T-cell (primary cell): ENCODE measurements around the gene PTPRD. TPM values are rescaled to one million over a fixed set of nuclear protein-coding genes. Genes with fewer than 3 reads are reported as not detected.

Experiments
- ATAC-seq, 4 experiments: fragments of 200-7000 bp in 3 of 4; fragments of 150-1000 bp in 1 of 4; cut with Tn5 transposase; replicated peaks in 1 of 4; 1 replicate in 3 of 4; 2 replicates in 1 of 4; pipeline ENCODE4 v1.10.0; 2021; ENCODE audit warnings: moderate library complexity in 3 of 4, mild to moderate bottlenecking in 2 of 4, moderate number of reproducible peaks in 1 of 4
- CTCF ChIA-PET, 2 donors: fragments of 300-600 bp; sonication (Branson Sonifier 250); formaldehyde crosslinking; loops; one replicate each; lab custom pipeline; 2022; ENCODE audit warnings: antibody characterized with exemption in 2 of 2; lab: Charles Lee
- POLR2A ChIA-PET, 2 donors: fragments of 300-600 bp; sonication (Branson Sonifier 250); formaldehyde crosslinking; loops; one replicate each; lab custom pipeline; 2022; ENCODE audit warnings: antibody characterized with exemption in 2 of 2; lab: Charles Lee
- DNase-seq, 35 experiments: peaks; one replicate each; pipeline versions ENCODE4 v3.0.0 to v3.0.0-alpha.2; 2013 to 2023
- H3K27ac ChIP-seq: one replicate; pipeline ENCODE4 v1.5.1; 2013; ENCODE audit warnings: low read length
- H3K27me3 ChIP-seq, 2 experiments: replicated peaks in 1 of 2; 1 replicate in 1 of 2; 2 replicates in 1 of 2; pipeline versions ENCODE4 v1.6.1 to v1.7.0; 2013; ENCODE audit warnings: low read length in 1 of 2, mixed read lengths in 1 of 2; ENCODE audit not compliant: control insufficient read depth in 2 of 2, insufficient read depth in 2 of 2; ENCODE audit errors: extremely low read depth in 1 of 2
- H3K36me3 ChIP-seq, 2 donors: 1 replicate in 1 of 2; 2 replicates in 1 of 2; pipeline versions ENCODE4 v1.6.1 to v1.7.0; 2013; ENCODE audit warnings: low read length in 1 of 2; ENCODE audit not compliant: control insufficient read depth in 2 of 2, insufficient read depth in 1 of 2; ENCODE audit errors: extremely low read depth in 1 of 2
- H3K4me1 ChIP-seq, 2 experiments: 1 replicate in 1 of 2; 2 replicates in 1 of 2; pipeline versions ENCODE4 v1.6.1 to v1.7.0; 2013; ENCODE audit warnings: low read length in 2 of 2, mixed read lengths in 1 of 2; ENCODE audit not compliant: insufficient read depth in 2 of 2, control insufficient read depth in 1 of 2; ENCODE audit errors: extremely low read depth in 1 of 2
- H3K4me3 ChIP-seq, 2 donors: 1 replicate in 1 of 2; 2 replicates in 1 of 2; pipeline versions ENCODE4 v1.5.1 to v1.7.0; 2013; ENCODE audit warnings: mild to moderate bottlenecking in 2 of 2, low read length in 1 of 2, moderate library complexity in 1 of 2; ENCODE audit not compliant: control insufficient read depth in 1 of 2; ENCODE audit errors: extremely low read depth in 1 of 2
- H3K9me3 ChIP-seq: 2 replicates; pipeline ENCODE4 v1.7.0; 2013
- H3K27ac Mint-ChIP-seq, 2 donors: one replicate each; pipeline ENCODE4 v1.8.0; 2020 to 2021; ENCODE audit warnings: mild to moderate bottlenecking in 2 of 2, mixed read lengths in 2 of 2
- H3K27me3 Mint-ChIP-seq, 2 donors: one replicate each; pipeline ENCODE4 v1.8.0; 2021 to 2022; ENCODE audit warnings: mixed read lengths in 2 of 2
- H3K36me3 Mint-ChIP-seq: one replicate; pipeline ENCODE4 v1.8.0; 2021; ENCODE audit warnings: mixed read lengths
- H3K4me1 Mint-ChIP-seq, 3 donors: one replicate each; pipeline ENCODE4 v1.8.0; 2020 to 2022; ENCODE audit warnings: mixed read lengths in 3 of 3, mild to moderate bottlenecking in 1 of 3
- H3K4me3 Mint-ChIP-seq, 3 donors: one replicate each; pipeline ENCODE4 v1.8.0; 2020 to 2022; ENCODE audit warnings: mild to moderate bottlenecking in 3 of 3, mixed read lengths in 3 of 3, moderate library complexity in 3 of 3
- H3K9me3 Mint-ChIP-seq, 3 donors: one replicate each; pipeline ENCODE4 v1.8.0; 2020 to 2022; ENCODE audit warnings: mixed read lengths in 3 of 3
- WGBS: methylation state at CpG from one replicate; pipeline ENCODE4 v1.1.5; 2013; ENCODE audit warnings: missing lambda C conversion rate; ENCODE audit not compliant: insufficient coverage; 5-methylcytosine and 5-hydroxymethylcytosine counted together
- total RNA-seq, 35 experiments: library from RNA in 6 of 35; stranded (reverse) in 6 of 35; fragments of 120-200 nt in 1 of 35; gene quantifications; one replicate each; pipeline versions ENCODE4 v1.2.1 to v1.2.4 and lab custom pipeline; 2013 to 2026

Gene PTPRD
- total RNA-seq, 5 donors from 2014 or later (not counting 1 experiment from before 2014, with no cell fraction given), result 0.13 to 0.61 (median 0.38) TPM; not detected in 2

- Histone ChIP-seq H3K4me3 (no peak overlapping the region), H3K4me1 (no peaks in the 10 kb centered on the region), H3K27me3 (no peaks in the 10 kb centered on the region), H3K9me3 (no peaks in the 10 kb centered on the region), H3K27ac (no peak overlapping the region), H3K36me3 (no peaks in the 10 kb centered on the region)
- H3K27ac Mint-ChIP-seq, result no peak overlapping the region
- CTCF ChIA-PET, result no interaction called here
- peaks cover 0 to 1% of the 10 kb centered on the region in 2 donors for H3K27me3 Mint-ChIP-seq
- peaks cover 0 to 1% (median 0%) of the 10 kb centered on the region in 3 donors for H3K9me3 Mint-ChIP-seq
- no peak for ATAC-seq
- H3K36me3 Mint-ChIP-seq, result no peaks in the 10 kb centered on the region
- no peaks in the 10 kb centered on the region for H3K4me1 Mint-ChIP-seq
- POLR2A ChIA-PET, result no interaction called here
- DNase-seq, result no peak
- H3K4me3 Mint-ChIP-seq, result no peak overlapping the region
Observed at GRCh38 chr9:8844549-8844948, 1768.3 kb downstream of the PTPRD start.

- Histone ChIP-seq H3K4me3 (no peak overlapping the region), H3K27me3 (no peaks in the 10 kb centered on the region), H3K4me1 (no peaks in the 10 kb centered on the region), H3K9me3 (no peaks in the 10 kb centered on the region), H3K27ac (no peak overlapping the region), H3K36me3 (no peaks in the 10 kb centered on the region)
- Mint-ChIP-seq H3K4me1 (no peaks in the 10 kb centered on the region), H3K27ac (no peak overlapping the region), H3K9me3 (no peaks in the 10 kb centered on the region), H3K36me3 (no peaks in the 10 kb centered on the region), H3K27me3 (no peaks in the 10 kb centered on the region), H3K4me3 (no peak overlapping the region)
- DNase-seq (no peak), ATAC-seq (no peak)
- ChIA-PET CTCF (no interaction called here), POLR2A (no interaction called here)
- 83% methylated on average over 5 of the region's 5 CpGs for WGBS
Observed at GRCh38 chr9:8842402-8843193, 1770.2 kb downstream of the PTPRD start.

GRCh38 chr9:8838136-8838535 lies 1774.7 kb downstream of the PTPRD start:
- Histone ChIP-seq H3K9me3 (no peaks in the 10 kb centered on the region), H3K36me3 (no peaks in the 10 kb centered on the region), H3K27me3 (no peaks in the 10 kb centered on the region), H3K4me3 (no peak overlapping the region), H3K27ac (no peak overlapping the region), H3K4me1 (no peaks in the 10 kb centered on the region)
- H3K4me1 Mint-ChIP-seq, result no peaks in the 10 kb centered on the region
- no peak overlapping the region for H3K4me3 Mint-ChIP-seq
- DNase-seq (no peak), ATAC-seq (no peak)
- no CpG with 5 or more reads among the region's 3 CpGs for WGBS
- H3K27ac Mint-ChIP-seq, result no peak overlapping the region
- POLR2A ChIA-PET, result no interaction called here
- no peaks in the 10 kb centered on the region for H3K9me3 Mint-ChIP-seq
- CTCF ChIA-PET, result no interaction called here
- H3K36me3 Mint-ChIP-seq, result no peaks in the 10 kb centered on the region
- H3K27me3 Mint-ChIP-seq, result no peaks in the 10 kb centered on the region

GRCh38 chr9:8835291-8835690 lies 1777.5 kb downstream of the PTPRD start:
- H3K9me3 Mint-ChIP-seq, result no peaks in the 10 kb centered on the region
- no peak overlapping the region for H3K4me3 Mint-ChIP-seq
- Histone ChIP-seq H3K27me3 (no peaks in the 10 kb centered on the region), H3K36me3 (no peaks in the 10 kb centered on the region), H3K4me3 (no peak overlapping the region), H3K9me3 (no peaks in the 10 kb centered on the region), H3K27ac (no peak overlapping the region), H3K4me1 (no peaks in the 10 kb centered on the region)
- no peaks in the 10 kb centered on the region for H3K36me3 Mint-ChIP-seq
- ChIA-PET POLR2A (no interaction called here), CTCF (no interaction called here)
- 80% methylated on average over 2 of the region's 3 CpGs for WGBS
- no peaks in the 10 kb centered on the region for H3K27me3 Mint-ChIP-seq
- no peaks in the 10 kb centered on the region for H3K4me1 Mint-ChIP-seq
- ATAC-seq, result no peak
- H3K27ac Mint-ChIP-seq, result no peak overlapping the region
- DNase-seq, result no peak

GRCh38 chr9:8832955-8833354 lies 1779.8 kb downstream of the PTPRD start:
- H3K36me3 ChIP-seq, result no peaks in the 10 kb centered on the region
- DNase-seq, result no peak
- no peak overlapping the region for H3K27ac Mint-ChIP-seq
- no peaks in the 10 kb centered on the region for H3K9me3 ChIP-seq
- no peak for ATAC-seq
- H3K27ac ChIP-seq, result no peak overlapping the region
- no peaks in the 10 kb centered on the region for H3K27me3 ChIP-seq
- CTCF ChIA-PET, result no interaction called here
- POLR2A ChIA-PET, result interaction anchor here in 1 of 2 donors (0.7 kb wide), 1 partner anchor 448 kb away, joined by 4 read pairs; no protein-coding TSS in a partner anchor
- H3K4me3 ChIP-seq, result no peak overlapping the region
- H3K27me3 Mint-ChIP-seq, result no peaks in the 10 kb centered on the region
- H3K36me3 Mint-ChIP-seq, result no peaks in the 10 kb centered on the region
- no peaks in the 10 kb centered on the region for H3K4me1 Mint-ChIP-seq
- H3K4me3 Mint-ChIP-seq, result no peak overlapping the region
- H3K4me1 ChIP-seq, result no peaks in the 10 kb centered on the region
- WGBS, result 100% methylated on average over 1 of the region's 1 CpG
- H3K9me3 Mint-ChIP-seq, result no peaks in the 10 kb centered on the region

- H3K27ac ChIP-seq, result no peak overlapping the region
- no peaks in the 10 kb centered on the region for H3K36me3 ChIP-seq
- DNase-seq (no peak), ATAC-seq (no peak)
- H3K27me3 ChIP-seq, result no peaks in the 10 kb centered on the region
- Mint-ChIP-seq H3K4me1 (no peaks in the 10 kb centered on the region), H3K4me3 (no peak overlapping the region), H3K36me3 (no peaks in the 10 kb centered on the region), H3K27me3 (no peaks in the 10 kb centered on the region), H3K9me3 (no peaks in the 10 kb centered on the region), H3K27ac (no peak overlapping the region)
- POLR2A ChIA-PET, result no interaction called here
- no peak overlapping the region for H3K4me3 ChIP-seq
- CTCF ChIA-PET, result no interaction called here
- no peaks in the 10 kb centered on the region for H3K9me3 ChIP-seq
- H3K4me1 ChIP-seq, result no peaks in the 10 kb centered on the region
- WGBS, result no CpG with 5 or more reads among the region's 1 CpG
Observed at GRCh38 chr9:8832386-8832785, 1780.4 kb downstream of the PTPRD start.
